K562 (cell line): Measurements from ENCODE around the gene ETV3. TPM values are rescaled to one million over a fixed set of nuclear protein-coding genes. Genes with fewer than 3 reads are reported as not detected.

Experiments used
- ATAC-seq: fragments of 200-7000 bp; cut with Tn5 transposase; 3 replicates; pipeline ENCODE4 v1.9.1; 2020; ENCODE audit warnings: moderate library complexity
- BruUV-seq: library from RNA; stranded (reverse); fragments of 400-500 nt; replicated peaks from 2 replicates; lab custom pipeline; 2021; lab: Mats Ljungman, UMichigan
- CTCF ChIA-PET: fragments of 300-600 bp; formaldehyde crosslinking; extraction: SDS; loops from one replicate; lab custom pipeline; 2021; ENCODE audit warnings: low intra/inter-chr PET ratio; lab: Yijun Ruan, JAX
- POLR2A ChIA-PET: fragments of 300-600, 350-650 bp; sonication (Branson Sonifier 250); formaldehyde crosslinking; extraction: SDS; loops from one replicate; lab custom pipeline; 2021; ENCODE audit warnings: antibody characterized with exemption, inconsistent platforms; lab: Yijun Ruan, JAX
- DNase-seq, 4 experiments: peaks; one replicate each; pipeline versions ENCODE4 v3.0.0 to v3.0.0-alpha.2; 2011 to 2018; ENCODE audit warnings: low spot score in 3 of 4, mixed read lengths in 3 of 4; ENCODE audit errors: extremely low read depth in 1 of 4
- FAIRE-seq: peaks from 2 replicates; lab custom pipeline; 2011; peaks lifted over from hg19 to GRCh38; lab: Jason Lieb, UNC
- H2AFZ ChIP-seq: 2 replicates; pipeline ENCODE4 v1.6.0; 2011; ENCODE audit warnings: low read depth, low read length, control low read depth, inconsistent platforms
- H3K27ac ChIP-seq: fragments of 200-600 bp; 3 replicates; pipeline ENCODE4 v1.8.0; 2011; ENCODE audit warnings: low read depth, mild to moderate bottlenecking, control low read depth, inconsistent platforms, low read length, moderate library complexity, mixed read lengths; ENCODE audit errors: extremely low read depth
- H3K27me3 ChIP-seq, 2 experiments: fragments of 300-600 bp in 1 of 2; 2 replicates in 1 of 2; 3 replicates in 1 of 2; pipeline versions ENCODE4 v1.6.0 to v1.8.0; 2011; ENCODE audit warnings: inconsistent platforms in 2 of 2, low read length in 2 of 2, mild to moderate bottlenecking in 1 of 2, mixed read lengths in 1 of 2, moderate library complexity in 1 of 2; ENCODE audit not compliant: control insufficient read depth in 2 of 2, insufficient read depth in 2 of 2
- H3K36me3 ChIP-seq: fragments of 300-600 bp; 3 replicates; pipeline ENCODE4 v1.8.0; 2011; ENCODE audit warnings: mild to moderate bottlenecking, low read length, inconsistent platforms; ENCODE audit not compliant: control insufficient read depth, insufficient read depth
- H3K4me1 ChIP-seq, 2 experiments: fragments of 200-600 bp in 1 of 2; replicated peaks in 1 of 2; 2 replicates in 1 of 2; 3 replicates in 1 of 2; pipeline versions ENCODE4 v1.5.1 to v1.8.0; 2011; ENCODE audit warnings: inconsistent platforms in 2 of 2, low read length in 2 of 2, mild to moderate bottlenecking in 1 of 2, mixed read lengths in 1 of 2, moderate library complexity in 1 of 2; ENCODE audit not compliant: control insufficient read depth in 2 of 2, insufficient read depth in 2 of 2
- H3K4me2 ChIP-seq: 2 replicates; pipeline ENCODE4 v1.6.1; 2011; ENCODE audit warnings: low read length, control low read depth, inconsistent platforms, mixed read lengths; ENCODE audit not compliant: insufficient read depth
- H3K4me3 ChIP-seq: fragments of 200-600 bp; sonication (generic), shearing (Covaris generic); 2 replicates; pipeline ENCODE4 v1.5.1; 2016; ENCODE audit warnings: control low read depth, inconsistent platforms
- H3K79me2 ChIP-seq: fragments of 200-600 bp; 3 replicates; pipeline ENCODE4 v1.8.0; 2011; ENCODE audit warnings: low read length, inconsistent platforms; ENCODE audit not compliant: control insufficient read depth, insufficient read depth
- H3K9ac ChIP-seq, 2 experiments: 2 replicates each; pipeline versions ENCODE4 v1.6.0 to v1.6.1; 2011; ENCODE audit warnings: low read depth in 2 of 2, low read length in 2 of 2, control low read depth in 1 of 2, inconsistent platforms in 1 of 2, mild to moderate bottlenecking in 1 of 2, mixed read lengths in 1 of 2; ENCODE audit not compliant: insufficient read depth in 1 of 2
- H3K9me1 ChIP-seq: one replicate; pipeline ENCODE4 v1.6.0; 2011; ENCODE audit warnings: inconsistent platforms, mild to moderate bottlenecking, low read length, moderate library complexity; ENCODE audit not compliant: control insufficient read depth, insufficient read depth
- H3K9me3 ChIP-seq: replicated peaks from 2 replicates; pipeline ENCODE4 v1.5.1; 2011; ENCODE audit warnings: low read depth, low read length, inconsistent platforms; ENCODE audit not compliant: control insufficient read depth, insufficient read depth
- H4K20me1 ChIP-seq: replicated peaks from 2 replicates; pipeline ENCODE4 v1.6.1; 2011; ENCODE audit warnings: low read length, inconsistent platforms, mixed read lengths; ENCODE audit not compliant: control insufficient read depth, insufficient read depth
- CCAR2 ChIP-seq: fragments of 200-400 bp; formaldehyde crosslinking; IDR thresholded peaks from 2 replicates; pipeline ENCODE4 v1.6.1; 2017; ENCODE audit warnings: mild to moderate bottlenecking, low read depth, low read length
- FIP1L1 ChIP-seq: fragments of 200-400 bp; formaldehyde crosslinking; IDR thresholded peaks from 2 replicates; pipeline ENCODE4 v1.6.1; 2018; ENCODE audit warnings: mild to moderate bottlenecking, low read depth, low read length; ENCODE audit not compliant: poor library complexity, severe bottlenecking
- HDAC1 ChIP-seq, 2 experiments: fragments of 450-650 bp; IDR thresholded peaks; 2 replicates each; pipeline ENCODE4 v1.6.1; 2016 to 2017; ENCODE audit warnings: inconsistent platforms in 1 of 2, mild to moderate bottlenecking in 1 of 2, moderate library complexity in 1 of 2
- MAFK ChIP-seq: IDR thresholded peaks from 2 replicates; pipeline ENCODE4 v1.6.1; 2011; ENCODE audit warnings: low read length, improper control_type of control experiment
- PBX2 ChIP-seq, 2 experiments: IDR thresholded peaks in 1 of 2; conservative IDR thresholded peaks in 1 of 2; 2 replicates each; pipeline ENCODE4 v1.6.1; 2016; ENCODE audit warnings: low read depth in 2 of 2, mild to moderate bottlenecking in 1 of 2, missing compliant biosample characterization in 1 of 2, missing genetic modification characterization in 1 of 2, moderate library complexity in 1 of 2
- RBM25 ChIP-seq: fragments of 200-400 bp; formaldehyde crosslinking; IDR thresholded peaks from 2 replicates; pipeline ENCODE4 v1.6.1; 2018; ENCODE audit warnings: low read length, low read depth, moderate library complexity; ENCODE audit not compliant: severe bottlenecking
- SMAD2 ChIP-seq: fragments of 150-350 bp; IDR thresholded peaks from 2 replicates; pipeline ENCODE4 v1.6.1; 2014; ENCODE audit warnings: low read depth, mild to moderate bottlenecking, low read length
- TFAP4 ChIP-seq: sonication (generic); formaldehyde crosslinking; IDR thresholded peaks from 2 replicates; pipeline ENCODE4 v1.8.0; 2022; ENCODE audit warnings: missing genetic modification reagents, mild to moderate bottlenecking, moderate library complexity, borderline replicate concordance
- WHSC1 ChIP-seq: IDR thresholded peaks from one replicate; pipeline ENCODE4 v1.6.1; 2012; ENCODE audit warnings: low read length, control low read depth, inconsistent platforms
- XRCC5 ChIP-seq: fragments of 200-400 bp; formaldehyde crosslinking; IDR thresholded peaks from 2 replicates; pipeline ENCODE4 v1.6.1; 2017; ENCODE audit warnings: low read depth, mild to moderate bottlenecking, low read length
- ZNF184 ChIP-seq: sonication (generic); formaldehyde crosslinking; IDR thresholded peaks from 2 replicates; pipeline ENCODE4 v1.5.0; 2020; ENCODE audit warnings: missing genetic modification reagents
- ZNF507 ChIP-seq: conservative IDR thresholded peaks from 2 replicates; pipeline ENCODE4 v1.6.1; 2017; ENCODE audit warnings: missing genetic modification characterization, missing compliant biosample characterization
- WGBS: fragments of 100-300 bp; shearing (Covaris generic); methylation state at CpG from one replicate; pipeline ENCODE4 v1.1.6; 2016; ENCODE audit warnings: low coverage, mixed read lengths; ENCODE audit not compliant: insufficient coverage; ENCODE audit errors: missing lambda C conversion rate; 5-methylcytosine and 5-hydroxymethylcytosine counted together
- in situ Hi-C: fragments of 300-500 bp; cut with MboI; formaldehyde crosslinking; loops from 4 replicates; pipeline ENCODE4 v1.15.0; 2018; ENCODE audit warnings: inconsistent platforms, mixed read lengths
- intact Hi-C: fragments of 100-400 bp; cut with micrococcal nuclease; formaldehyde crosslinking; loops from 2 replicates; pipeline ENCODE4 v1.14.2; 2022
- polyA plus RNA-seq, 8 experiments: library from polyadenylated mRNA; depleted of rRNA in 4 of 8; stranded (reverse) in 5 of 8; unstranded in 3 of 8; fragments of >200 nt; fragmentation: Nextera tagmentation in 2 of 8; fragmentation: Illumina TruSeq in 1 of 8; extraction: Ambion mirVana in 2 of 8; extraction: Trizol in 1 of 8; gene quantifications; 2 replicates each; pipeline versions ENCODE4 v1.2.1 to v1.2.3, GENCODE V29; 2011 to 2014; ENCODE audit warnings: inconsistent platforms in 1 of 8, missing spikeins in 1 of 8
- total RNA-seq, 7 experiments: library from RNA; depleted of rRNA in 6 of 7; stranded (reverse); fragments of >200 nt in 6 of 7; fragmentation: Illumina TruSeq in 2 of 7; extraction: Trizol in 2 of 7; gene quantifications; 2 replicates each; pipeline versions ENCODE4 v1.2.1 to v1.2.3, GENCODE V29; 2011 to 2021; ENCODE audit warnings: low replicate concordance in 1 of 7
- TF ChIP-seq, protein P1 (sequence below): fragments of 450-650 bp; formaldehyde crosslinking; IDR thresholded peaks from 2 replicates; pipeline ENCODE4 v1.4.0; 2020; ENCODE audit warnings: mild to moderate bottlenecking, moderate library complexity
- TF ChIP-seq, protein P2 (sequence below): sonication (generic); formaldehyde crosslinking; IDR thresholded peaks from 2 replicates; pipeline ENCODE4 v1.8.0; 2022; ENCODE audit warnings: mild to moderate bottlenecking, low read depth, missing genetic modification reagents

ETV3 gene
- total and polyA plus RNA-seq, 9 of the 15 experiments (the other 6 are each of a cell fraction or from before 2014, with no cell fraction given) = 3.1 to 16.0 (median 9.0) TPM

DNA sequence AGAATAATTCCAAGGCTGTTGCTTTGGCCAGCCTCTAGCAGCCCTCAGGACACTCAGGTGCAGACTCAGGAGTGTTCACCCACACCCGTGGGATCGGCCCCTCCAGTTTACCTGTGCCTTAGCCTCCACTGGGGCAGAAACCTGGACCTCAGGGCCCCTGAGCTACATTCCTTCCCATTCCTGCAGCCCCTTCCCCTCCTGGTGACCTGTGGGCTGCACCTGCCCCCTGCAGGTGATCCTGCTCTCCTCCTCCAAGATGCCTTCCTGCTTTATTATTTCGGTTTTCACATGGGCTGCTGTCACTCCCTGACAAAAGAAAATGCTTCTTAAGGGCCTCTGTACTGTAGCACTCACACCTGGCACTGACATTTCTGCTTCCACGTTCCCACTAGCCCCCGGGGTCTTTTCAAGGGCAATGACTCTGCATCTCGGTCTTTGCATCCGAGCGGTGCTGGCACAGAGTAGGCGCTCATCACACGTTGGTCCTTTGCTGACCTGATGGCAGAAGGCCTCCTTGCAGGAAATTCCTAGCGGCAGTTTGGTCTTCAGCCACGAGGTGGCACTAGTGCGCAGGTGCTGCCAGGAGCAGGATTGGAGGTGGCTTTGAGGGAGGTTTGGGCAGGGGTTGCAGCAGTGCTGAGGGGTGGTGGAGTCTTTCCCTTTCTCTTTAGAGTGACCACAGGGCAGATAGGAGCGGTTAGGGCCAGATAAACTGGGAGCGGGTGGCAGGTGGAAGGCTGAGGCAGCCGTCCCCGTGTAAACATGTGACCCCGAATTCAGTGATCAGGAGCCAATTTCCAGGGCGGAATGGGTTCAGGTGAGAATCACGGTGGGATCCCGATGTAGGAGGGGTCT is 25.3 kb upstream of the ETV3 start:
- H3K4me3 ChIP-seq = no peak overlapping the region
- H2AFZ ChIP-seq = peak overlapping the region; percentile 69; the same call in 1 of the 2 replicates
- H3K9ac ChIP-seq = peak overlapping the region in 1 of 2 experiments; percentile 41; a peak in 1 of 4 replicates
- H3K9me1 ChIP-seq = no peaks in the 10 kb centered on the region
- 6% methylated on average over 21 of the region's 21 CpGs for WGBS
- FAIRE-seq (peak; percentile 91), DNase-seq (peak; percentile 72 to 80 (median 76)), ATAC-seq (peak; percentile 92)
- in situ Hi-C loops = loop anchor here (10.0 to 25.0 kb wide), 2 partner anchors 331 to 774 kb away; no protein-coding TSS in a partner anchor
- intact Hi-C loops = no loop called here
- H3K4me2 ChIP-seq = peak overlapping the region; percentile 58
- no peaks in the 10 kb centered on the region for H4K20me1 ChIP-seq
- peaks cover 0 to 4% of the 10 kb centered on the region in 2 experiments; a peak in 1 of 5 replicates for H3K4me1 ChIP-seq
- BruUV-seq = no TSS peak
- H3K27ac ChIP-seq = no peak overlapping the region
- ChIA-PET CTCF (interaction anchor here (0.6 to 0.7 kb wide), 2 partner anchors 8 to 33 kb away, joined by 3 read pairs; no protein-coding TSS in a partner anchor), POLR2A (no interaction called here)
- H3K36me3 ChIP-seq = no peaks in the 10 kb centered on the region
- H3K9me3 ChIP-seq = no peaks in the 10 kb centered on the region
- H3K27me3 ChIP-seq = peaks cover 40 to 74% of the 10 kb centered on the region in 2 experiments
- H3K79me2 ChIP-seq = no peaks in the 10 kb centered on the region
- TF ChIP-seq SMAD2 (no peak), WHSC1 (no peak), ZNF184 (CRISPR knock-in tag) (no peak), XRCC5 (peak; percentile 71; the same call in 1 of the 2 replicates), ZNF507 (tag) (no peak), TFAP4 (CRISPR knock-in tag) (peak; percentile 41; the same call in 1 of the 2 replicates), MAFK (no peak), CCAR2 (no peak), PBX2 (CRISPR knock-in tag; IDR thresholded peaks at IDR 0.05; ENCODE audit: low read depth) (no peak), PBX2 (tag; conservative IDR thresholded peaks at IDR 0.05; ENCODE audit: low read depth) (no peak), RBM25 (no peak), FIP1L1 (no peak), HDAC1 (IDR thresholded peaks at IDR 0.05) (no peak)
- TF ChIP-seq, protein P1, sequence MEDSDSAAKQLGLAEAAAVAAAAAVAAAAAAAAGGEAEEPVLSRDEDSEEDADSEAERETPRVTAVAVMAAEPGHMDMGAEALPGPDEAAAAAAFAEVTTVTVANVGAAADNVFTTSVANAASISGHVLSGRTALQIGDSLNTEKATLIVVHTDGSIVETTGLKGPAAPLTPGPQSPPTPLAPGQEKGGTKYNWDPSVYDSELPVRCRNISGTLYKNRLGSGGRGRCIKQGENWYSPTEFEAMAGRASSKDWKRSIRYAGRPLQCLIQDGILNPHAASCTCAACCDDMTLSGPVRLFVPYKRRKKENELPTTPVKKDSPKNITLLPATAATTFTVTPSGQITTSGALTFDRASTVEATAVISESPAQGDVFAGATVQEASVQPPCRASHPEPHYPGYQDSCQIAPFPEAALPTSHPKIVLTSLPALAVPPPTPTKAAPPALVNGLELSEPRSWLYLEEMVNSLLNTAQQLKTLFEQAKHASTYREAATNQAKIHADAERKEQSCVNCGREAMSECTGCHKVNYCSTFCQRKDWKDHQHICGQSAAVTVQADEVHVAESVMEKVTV (CRISPR knock-in tag) = no peak
- TF ChIP-seq, protein P2, sequence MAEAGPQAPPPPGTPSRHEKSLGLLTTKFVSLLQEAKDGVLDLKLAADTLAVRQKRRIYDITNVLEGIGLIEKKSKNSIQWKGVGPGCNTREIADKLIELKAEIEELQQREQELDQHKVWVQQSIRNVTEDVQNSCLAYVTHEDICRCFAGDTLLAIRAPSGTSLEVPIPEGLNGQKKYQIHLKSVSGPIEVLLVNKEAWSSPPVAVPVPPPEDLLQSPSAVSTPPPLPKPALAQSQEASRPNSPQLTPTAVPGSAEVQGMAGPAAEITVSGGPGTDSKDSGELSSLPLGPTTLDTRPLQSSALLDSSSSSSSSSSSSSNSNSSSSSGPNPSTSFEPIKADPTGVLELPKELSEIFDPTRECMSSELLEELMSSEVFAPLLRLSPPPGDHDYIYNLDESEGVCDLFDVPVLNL (CRISPR knock-in tag) = no peak
